Measurements from ENCODE around the gene KRR1.

Gene KRR1

DNA sequence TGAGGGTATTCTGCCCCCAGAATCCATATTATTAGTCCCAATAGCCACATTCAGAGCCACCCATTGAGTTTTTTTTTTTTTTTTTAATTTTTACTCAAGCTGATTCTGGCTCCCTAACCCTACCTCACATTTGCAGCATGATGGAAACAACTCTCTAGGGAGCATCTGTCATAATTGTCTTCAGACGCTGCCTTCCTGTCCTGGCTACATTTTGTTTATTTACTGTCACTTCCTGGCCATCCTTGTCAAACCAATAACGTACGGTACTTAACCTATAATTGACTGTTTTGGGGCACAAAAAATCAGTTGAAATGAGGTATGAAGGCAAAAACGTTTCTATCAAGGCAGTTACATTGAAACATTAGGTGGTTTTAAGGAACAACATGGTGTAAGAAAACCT, 28.8 kb downstream of the KRR1 start:
- peak overlapping the region; percentile 69 for H3K4me3 ChIP-seq (replicated peaks; ENCODE audit: low read depth, low read length)

DNA sequence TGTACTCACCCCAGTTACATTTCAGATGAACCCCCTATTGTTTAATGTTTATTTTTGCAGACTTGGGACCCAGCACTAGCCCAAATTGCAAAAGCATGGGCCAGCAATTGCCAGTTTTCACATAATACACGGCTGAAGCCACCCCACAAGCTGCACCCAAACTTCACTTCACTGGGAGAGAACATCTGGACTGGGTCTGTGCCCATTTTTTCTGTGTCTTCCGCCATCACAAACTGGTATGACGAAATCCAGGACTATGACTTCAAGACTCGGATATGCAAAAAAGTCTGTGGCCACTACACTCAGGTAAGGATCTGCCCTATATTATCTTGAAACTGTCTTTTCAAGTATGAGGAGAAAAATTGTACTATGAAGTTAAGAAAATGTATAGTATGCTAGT, 29.6 kb downstream of the KRR1 start:
- H3K27me3 ChIP-seq (replicated peaks; ENCODE audit: control insufficient read depth, insufficient read depth, low read length): no peaks in the 10 kb centered on the region
- TF ChIP-seq, protein P1, sequence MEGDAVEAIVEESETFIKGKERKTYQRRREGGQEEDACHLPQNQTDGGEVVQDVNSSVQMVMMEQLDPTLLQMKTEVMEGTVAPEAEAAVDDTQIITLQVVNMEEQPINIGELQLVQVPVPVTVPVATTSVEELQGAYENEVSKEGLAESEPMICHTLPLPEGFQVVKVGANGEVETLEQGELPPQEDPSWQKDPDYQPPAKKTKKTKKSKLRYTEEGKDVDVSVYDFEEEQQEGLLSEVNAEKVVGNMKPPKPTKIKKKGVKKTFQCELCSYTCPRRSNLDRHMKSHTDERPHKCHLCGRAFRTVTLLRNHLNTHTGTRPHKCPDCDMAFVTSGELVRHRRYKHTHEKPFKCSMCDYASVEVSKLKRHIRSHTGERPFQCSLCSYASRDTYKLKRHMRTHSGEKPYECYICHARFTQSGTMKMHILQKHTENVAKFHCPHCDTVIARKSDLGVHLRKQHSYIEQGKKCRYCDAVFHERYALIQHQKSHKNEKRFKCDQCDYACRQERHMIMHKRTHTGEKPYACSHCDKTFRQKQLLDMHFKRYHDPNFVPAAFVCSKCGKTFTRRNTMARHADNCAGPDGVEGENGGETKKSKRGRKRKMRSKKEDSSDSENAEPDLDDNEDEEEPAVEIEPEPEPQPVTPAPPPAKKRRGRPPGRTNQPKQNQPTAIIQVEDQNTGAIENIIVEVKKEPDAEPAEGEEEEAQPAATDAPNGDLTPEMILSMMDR (IDR thresholded peaks at IDR 0.05; ENCODE audit: insufficient read depth, low read length, poor library complexity, severe bottlenecking): no peak
- peak overlapping the region; percentile 69 for H3K4me3 ChIP-seq (replicated peaks; ENCODE audit: low read depth, low read length)
- no peak for DNase-seq (ENCODE audit: extremely low read depth, insufficient read length)
- H3K36me3 ChIP-seq (ENCODE audit: control insufficient read depth, insufficient read depth, low read length): no peaks in the 10 kb centered on the region; the same call in 1 of the 2 replicates

More for the DNA sequence above, 28.8 kb downstream of the KRR1 start:
- no peaks in the 10 kb centered on the region; the same call in 1 of the 2 replicates for H3K36me3 ChIP-seq (ENCODE audit: control insufficient read depth, insufficient read depth, low read length)
- TF ChIP-seq, protein P1 (IDR thresholded peaks at IDR 0.05; ENCODE audit: insufficient read depth, low read length, poor library complexity, severe bottlenecking): no peak
- DNase-seq (ENCODE audit: extremely low read depth, insufficient read length): no peak
- no peaks in the 10 kb centered on the region for H3K27me3 ChIP-seq (replicated peaks; ENCODE audit: control insufficient read depth, insufficient read depth, low read length)

DNA sequence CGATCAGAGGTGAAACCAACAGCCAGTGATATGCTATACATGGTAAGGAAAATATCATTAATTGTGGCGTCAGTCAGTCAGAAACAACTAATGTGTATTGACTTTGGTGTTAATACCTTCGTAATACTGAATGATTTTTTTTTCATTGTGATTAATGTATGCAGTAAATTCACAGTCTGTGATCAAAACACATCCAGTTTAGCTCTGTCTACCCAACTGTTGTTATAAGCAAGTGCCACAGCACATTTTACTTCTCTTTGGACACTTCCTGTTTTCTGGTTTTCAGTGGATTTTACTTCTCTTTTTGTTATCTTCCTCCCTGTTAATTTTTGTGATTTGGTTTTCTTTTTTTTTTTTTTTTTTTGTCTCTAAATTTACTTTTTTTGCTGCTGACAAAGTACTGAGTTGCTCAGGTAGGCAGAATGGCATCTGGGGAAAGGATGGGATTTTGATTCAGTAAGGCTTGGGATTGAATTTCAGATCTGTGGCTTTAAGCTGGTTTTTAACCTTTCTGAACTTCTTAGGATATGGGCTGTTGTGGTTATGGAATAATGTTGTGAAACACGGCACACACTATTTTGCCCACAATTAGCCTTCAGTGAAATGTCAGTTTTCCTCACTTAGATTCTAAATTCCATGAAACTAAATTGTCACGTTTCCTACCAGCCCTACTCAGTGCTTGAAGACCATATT, 30.2 kb downstream of the KRR1 start:
- Histone ChIP-seq H3K4me3 (replicated peaks; ENCODE audit: low read depth, low read length) (peak overlapping the region; percentile 69), H3K27me3 (replicated peaks; ENCODE audit: control insufficient read depth, insufficient read depth, low read length) (no peaks in the 10 kb centered on the region), H3K36me3 (ENCODE audit: control insufficient read depth, insufficient read depth, low read length) (no peaks in the 10 kb centered on the region; the same call in 1 of the 2 replicates)
- TF ChIP-seq, protein P1 (IDR thresholded peaks at IDR 0.05; ENCODE audit: insufficient read depth, low read length, poor library complexity, severe bottlenecking): no peak
- DNase-seq (ENCODE audit: extremely low read depth, insufficient read length): no peak

DNA sequence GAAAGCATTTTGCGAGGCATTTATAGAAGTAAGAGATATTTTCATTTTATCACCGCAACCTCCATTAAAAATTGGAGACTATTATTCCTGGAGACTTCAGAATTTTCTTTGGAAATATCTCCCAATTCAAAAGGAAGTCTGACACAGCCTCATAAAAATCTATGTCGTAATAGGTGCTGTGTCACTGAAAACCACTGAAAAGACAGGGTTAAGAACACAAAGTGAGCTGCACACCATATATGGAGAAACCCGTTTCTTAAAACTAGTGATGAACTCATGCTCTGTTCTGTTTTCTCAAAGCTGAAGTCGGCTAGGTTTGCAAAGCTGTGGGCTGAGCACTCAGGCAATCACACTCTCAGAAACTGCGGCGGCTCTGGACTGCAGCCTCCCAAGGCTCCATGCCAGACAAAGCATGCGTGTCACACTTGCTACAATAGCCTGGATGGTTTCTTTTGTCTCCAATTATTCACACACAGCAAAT, 30.9 kb downstream of the KRR1 start, which contains the start of gene GLIPR1:
Gene GLIPR1, plus strand, starts transcription at position 287 of the 481 bp plus-strand sequence. Its CDS starts 126 bp downstream, at position 413.
- peak; percentile 70 for DNase-seq (ENCODE audit: extremely low read depth, insufficient read length)
- TF ChIP-seq, protein P1 (IDR thresholded peaks at IDR 0.05; ENCODE audit: insufficient read depth, low read length, poor library complexity, severe bottlenecking): no peak
- Histone ChIP-seq H3K27me3 (replicated peaks; ENCODE audit: control insufficient read depth, insufficient read depth, low read length) (no peaks in the 10 kb centered on the region), H3K4me3 (replicated peaks; ENCODE audit: low read depth, low read length) (peak within 1 kb of the TSS; percentile 69), H3K36me3 (ENCODE audit: control insufficient read depth, insufficient read depth, low read length) (no peaks in the 10 kb centered on the region; the same call in 1 of the 2 replicates)

DNA sequence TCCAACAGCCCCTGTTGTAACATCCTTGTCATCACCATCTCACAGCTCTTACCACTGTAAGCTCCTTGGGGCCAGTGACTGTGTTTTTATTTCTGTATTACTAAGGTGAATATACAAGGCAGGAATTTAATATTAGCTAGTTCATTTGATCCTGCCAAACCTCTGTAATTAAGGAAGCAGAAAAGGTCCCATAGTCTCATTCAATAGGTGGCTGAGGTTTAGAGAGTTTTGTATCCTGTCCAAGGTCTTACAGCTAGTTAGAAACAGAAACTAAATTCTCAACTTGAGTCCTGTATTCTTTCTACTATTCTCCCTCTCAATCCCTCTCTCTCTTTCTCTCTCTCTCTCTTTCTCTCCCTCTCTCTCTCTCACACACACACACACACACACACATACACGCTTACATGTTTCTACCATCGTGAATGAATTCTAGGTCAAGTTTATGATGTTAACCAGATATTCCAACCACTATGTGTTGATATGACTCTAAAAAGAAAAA, 31.4 kb downstream of the KRR1 start:
- peak; percentile 39 for DNase-seq (ENCODE audit: extremely low read depth, insufficient read length)
- TF ChIP-seq, protein P1 (IDR thresholded peaks at IDR 0.05; ENCODE audit: insufficient read depth, low read length, poor library complexity, severe bottlenecking): no peak
- H3K27me3 ChIP-seq (replicated peaks; ENCODE audit: control insufficient read depth, insufficient read depth, low read length): no peaks in the 10 kb centered on the region
- H3K4me3 ChIP-seq (replicated peaks; ENCODE audit: low read depth, low read length): peak overlapping the region; percentile 69
- H3K36me3 ChIP-seq (ENCODE audit: control insufficient read depth, insufficient read depth, low read length): no peaks in the 10 kb centered on the region; the same call in 1 of the 2 replicates

Measured in GM06990 (cell line).